C4-2B (cell line): ENCODE data around the gene USH2A.

Source experiments
- CTCF ChIP-seq: fragments of 450-650 bp; conservative IDR thresholded peaks from 2 replicates; pipeline ENCODE4 v1.5.1; 2017; ENCODE audit warnings: mild to moderate bottlenecking
- ZFX ChIP-seq: fragments of 450-650 bp; IDR thresholded peaks from 2 replicates; pipeline ENCODE4 v1.6.1; 2017

DNA sequence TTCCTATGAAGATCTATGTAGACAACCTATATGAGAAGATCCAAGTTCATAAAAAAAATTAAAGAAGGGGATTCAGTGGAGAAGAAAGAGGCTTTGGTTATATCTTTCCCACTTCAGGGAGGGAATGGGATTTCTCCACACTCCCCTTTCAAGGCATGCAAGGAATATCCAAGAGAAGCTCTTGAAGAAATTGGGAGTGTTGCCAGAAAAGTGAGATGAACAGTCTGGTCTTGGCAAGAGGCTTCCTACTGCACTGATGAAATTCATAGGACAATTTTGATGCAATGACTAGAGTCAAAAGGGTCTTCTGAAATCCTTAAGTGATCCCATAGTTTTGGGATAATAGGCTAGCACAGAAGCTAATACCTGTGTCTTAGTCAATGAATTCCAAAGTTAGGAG, 703.1 kb downstream of the USH2A start:
- TF ChIP-seq CTCF (no peak), ZFX (no peak)
